Heart left ventricle (tissue), 16 donors: Measurements from ENCODE around the gene PTX4. TPM values are rescaled to one million over a fixed set of nuclear protein-coding genes. Genes with fewer than 3 reads are reported as not detected.

Source experiments
- ATAC-seq, 4 donors: fragments of 200-7000 bp; cut with Tn5 transposase; one replicate each; pipeline ENCODE4 v1.9.1; 2020 to 2022; ENCODE audit warnings: moderate library complexity in 4 of 4, mild to moderate bottlenecking in 3 of 4, moderate number of reproducible peaks in 1 of 4
- DNase-seq, 5 donors: peaks; one replicate each; pipeline ENCODE4 v3.0.0-alpha.2; 2020
- H3K27ac ChIP-seq, 12 donors: fragments of 200-600 bp; sonication (generic) in 4 of 12; one replicate each; pipeline versions ENCODE4 v1.5.0 to v1.8.0; 2016 to 2022; ENCODE audit warnings: mild to moderate bottlenecking in 2 of 12
- H3K27me3 ChIP-seq, 9 donors: fragments of 200-600 bp; sonication (generic) in 2 of 9; one replicate each; pipeline versions ENCODE4 v1.5.1 to v1.8.0; 2016 to 2022; ENCODE audit warnings: mild to moderate bottlenecking in 3 of 9
- H3K36me3 ChIP-seq, 9 donors: fragments of 200-600 bp; sonication (generic) in 2 of 9; one replicate each; pipeline versions ENCODE4 v1.5.0 to v1.8.0; 2018 to 2022; ENCODE audit warnings: mild to moderate bottlenecking in 2 of 9
- H3K4me1 ChIP-seq, 12 donors: fragments of 200-600 bp; sonication (generic) in 4 of 12; one replicate each; pipeline versions ENCODE4 v1.5.0 to v1.8.0; 2016 to 2022; ENCODE audit warnings: mild to moderate bottlenecking in 3 of 12
- H3K4me3 ChIP-seq, 12 donors: fragments of 200-600 bp; sonication (generic) in 4 of 12; one replicate each; pipeline versions ENCODE4 v1.5.0 to v1.8.0; 2017 to 2022; ENCODE audit warnings: mild to moderate bottlenecking in 9 of 12, moderate library complexity in 4 of 12
- H3K9me3 ChIP-seq, 12 donors: fragments of 200-600 bp; sonication (generic) in 4 of 12; one replicate each; pipeline versions ENCODE4 v1.5.0 to v1.8.0; 2016 to 2022; ENCODE audit warnings: mild to moderate bottlenecking in 1 of 12
- CTCF ChIP-seq, 12 donors: fragments of 200-600 bp; sonication (generic) in 4 of 12; IDR thresholded peaks; one replicate each; pipeline versions ENCODE4 v1.5.0 to v1.8.0; 2018 to 2022; ENCODE audit warnings: antibody characterized with exemption in 12 of 12, mild to moderate bottlenecking in 5 of 12
- POLR2A ChIP-seq, 2 donors: fragments of 450-650 bp; IDR thresholded peaks; one replicate each; pipeline ENCODE4 v1.6.1; 2017; ENCODE audit warnings: antibody characterized with exemption in 2 of 2, mild to moderate bottlenecking in 2 of 2, moderate library complexity in 2 of 2
- WGBS, 4 donors: extraction: QIAGEN DNeasy Blood & Tissue Kit in 2 of 4; methylation state at CpG; one replicate each; pipeline versions ENCODE4 v1.1.5 to v1.1.7; 2013 to 2018; 5-methylcytosine and 5-hydroxymethylcytosine counted together
- intact Hi-C, 10 donors: fragments of 100-400 bp; cut with DNase I; formaldehyde crosslinking; loops; one replicate each; pipeline versions ENCODE4 v1.11.1 to v1.14.2; 2022
- polyA plus RNA-seq, 2 donors: library from polyadenylated mRNA; stranded (reverse); fragments of 200-250 nt; gene quantifications; one replicate each; pipeline ENCODE4 v1.2.3, GENCODE V29; 2013
- total RNA-seq, 9 donors: library from RNA; depleted of rRNA in 2 of 9; stranded (reverse); fragments of >200 nt in 2 of 9; fragmentation: NEBNext Ultra II Directional in 3 of 9; extraction: Animal tissue kit (Norgen Biotek cat#: 25700) in 3 of 9; gene quantifications; one replicate each; pipeline versions ENCODE4 v1.1.0 to v1.2.4, GENCODE V29; 2016 to 2023
- donor health status: ischemic (EF 13 %, LVEDD 7.1; RV severe dilation, severe dysfunction).
- donor health status: healthy with polysubstance abuse.
- donor health status: DM: no; HTN: yes; CAD: no.
- donor health status: DM: no; HTN: no; CAD: no.
- donor health status: ischemic (EF 25% LVEDD 6.9; RV normal size, moderate dysfunction).
- donor health status: ischemic (EF 25% LVEDD 5.7; RV mildly dilated, moderate dysfunction).
- donor health status: healthy.
- donor health status: DM: yes; HTN: yes; CAD: no.
- donor health status: ischemic (EF 35%, LVEDD 5.7; RV mildly dilated, moderate dysfunction).
- donor health status: nonischemic (EF 11% LVEDD 7.7; RV severe dilation, severe dysfunction).
- donor health status: DM: yes; HTN: yes; CAD: no.
- donor health status: PGD.
- donor health status: ischemic (EF 29% LVEDD 5.4; RV normal size, mild dysfunction).
- donor health status: nonischemic (EF 23%, LVEDD 6.1; RV moderate dilation, normal function).

Gene PTX4
- total and polyA plus RNA-seq, 11 donors, result 0.04 to 0.23 (median 0.20) TPM; not detected in 8

GRCh38 chr16:1532771-1533170, 44.0 kb upstream of the PTX4 start:
- peaks cover 8 to 83% (median 65%) of the 10 kb centered on the region in 12 donors for H3K4me1 ChIP-seq
- H3K9me3 ChIP-seq, result no peaks in the 10 kb centered on the region
- DNase-seq, result peak in 2 of 5 donors; percentile 19 to 60
- H3K4me3 ChIP-seq, result peak overlapping the region in 11 of 12 donors; percentile 66 to 93 (median 88)
- peaks cover 0 to 17% (median 0%) of the 10 kb centered on the region in 9 donors for H3K27me3 ChIP-seq
- peak overlapping the region; percentile 92 to 99 (median 96) for H3K27ac ChIP-seq
- intact Hi-C loops, result loop anchor here in 4 of 10 donors (1.0 to 5.0 kb wide), 5 partner anchors 11 to 80 kb away; partner anchors contain the start of genes TELO2 (in 2 of the 4), CRAMP1 (in 1 of the 4) and IFT140 (in 1 of the 4)
- ATAC-seq, result peak; percentile 0 to 12 (median 4)
- H3K36me3 ChIP-seq, result peaks cover 0 to 25% (median 19%) of the 10 kb centered on the region in 9 donors
- TF ChIP-seq POLR2A (IDR thresholded peaks at IDR 0.05), result no peak
- no peak for TF ChIP-seq CTCF (IDR thresholded peaks at IDR 0.05)
- 31 to 47% (median 39%) methylated on average over 9 to 10 of the region's 10 CpGs for WGBS, 4 donors

- peak overlapping the region in 11 of 12 donors; percentile 9 to 93 (median 88) for H3K4me3 ChIP-seq
- no peaks in the 10 kb centered on the region for H3K9me3 ChIP-seq
- peak; percentile 58 to 94 (median 89) for DNase-seq
- peak; percentile 76 to 90 (median 78) for ATAC-seq
- WGBS, 4 donors, result 9 to 17% (median 13%) methylated on average over 27 to 28 of the region's 28 CpGs
- TF ChIP-seq CTCF (IDR thresholded peaks at IDR 0.05) (no peak), POLR2A (IDR thresholded peaks at IDR 0.05) (peak in 1 of 2 donors; percentile 52)
- intact Hi-C loops, result loop anchor here in 3 of 10 donors (1.0 to 5.0 kb wide), 4 partner anchors 13 to 80 kb away; partner anchors contain the start of genes TELO2 (in 2 of the 3), CRAMP1 (in 1 of the 3) and IFT140 (in 1 of the 3)
- H3K27ac ChIP-seq, result peak overlapping the region; percentile 92 to 99 (median 96)
- H3K36me3 ChIP-seq, result peaks cover 0 to 19% (median 14%) of the 10 kb centered on the region in 9 donors
- H3K4me1 ChIP-seq, result peaks cover 10 to 83% (median 65%) of the 10 kb centered on the region in 12 donors
- peaks cover 0 to 17% (median 0%) of the 10 kb centered on the region in 9 donors for H3K27me3 ChIP-seq
Observed at GRCh38 chr16:1532081-1532760, 43.5 kb upstream of the PTX4 start.

- 56 to 77% (median 63%) methylated on average over 14 of the region's 14 CpGs for WGBS, 4 donors
- peaks cover 0 to 13% (median 7%) of the 10 kb centered on the region in 9 donors for H3K36me3 ChIP-seq
- H3K27ac ChIP-seq, result peak overlapping the region; percentile 92 to 99 (median 96)
- no peaks in the 10 kb centered on the region for H3K9me3 ChIP-seq
- TF ChIP-seq POLR2A (IDR thresholded peaks at IDR 0.05) (no peak), CTCF (IDR thresholded peaks at IDR 0.05) (no peak)
- peaks cover 0 to 17% (median 0%) of the 10 kb centered on the region in 9 donors for H3K27me3 ChIP-seq
- ATAC-seq (no peak), DNase-seq (peak in 2 of 5 donors; percentile 10 to 68)
- intact Hi-C loops, result loop anchor here in 4 of 10 donors (1.0 to 5.0 kb wide), 3 partner anchors 39 to 81 kb away; partner anchors contain the start of genes TELO2 (in 2 of the 4), CRAMP1 (in 1 of the 4) and IFT140 (in 1 of the 4)
- H3K4me1 ChIP-seq, result peaks cover 14 to 82% (median 64%) of the 10 kb centered on the region in 12 donors
- peak overlapping the region in 11 of 12 donors; percentile 6 to 93 (median 88) for H3K4me3 ChIP-seq
Observed at GRCh38 chr16:1531638-1531910, 42.8 kb upstream of the PTX4 start.
